ENCODE results near the gene CCDC149.

DNA sequence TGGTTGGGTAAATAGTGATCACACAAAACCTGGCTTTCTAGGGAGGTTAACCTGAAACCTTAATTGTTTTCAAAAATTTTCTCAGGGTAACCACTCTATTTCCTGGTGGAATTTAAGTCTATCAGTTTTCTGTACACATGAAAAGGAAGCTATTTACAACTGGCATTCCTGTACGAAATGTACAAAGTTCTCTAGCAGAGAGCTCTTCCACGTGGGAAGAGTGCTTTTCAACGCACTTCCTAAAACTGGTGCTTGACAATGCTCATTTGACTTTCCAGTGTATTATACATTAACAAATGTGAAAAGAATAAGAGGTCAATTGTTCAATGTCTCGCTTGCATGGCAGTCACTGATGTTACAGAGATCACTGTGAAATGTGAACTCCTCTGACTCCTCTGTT is 120.3 kb downstream of the CCDC149 start:
- TF ChIP-seq, protein P1, sequence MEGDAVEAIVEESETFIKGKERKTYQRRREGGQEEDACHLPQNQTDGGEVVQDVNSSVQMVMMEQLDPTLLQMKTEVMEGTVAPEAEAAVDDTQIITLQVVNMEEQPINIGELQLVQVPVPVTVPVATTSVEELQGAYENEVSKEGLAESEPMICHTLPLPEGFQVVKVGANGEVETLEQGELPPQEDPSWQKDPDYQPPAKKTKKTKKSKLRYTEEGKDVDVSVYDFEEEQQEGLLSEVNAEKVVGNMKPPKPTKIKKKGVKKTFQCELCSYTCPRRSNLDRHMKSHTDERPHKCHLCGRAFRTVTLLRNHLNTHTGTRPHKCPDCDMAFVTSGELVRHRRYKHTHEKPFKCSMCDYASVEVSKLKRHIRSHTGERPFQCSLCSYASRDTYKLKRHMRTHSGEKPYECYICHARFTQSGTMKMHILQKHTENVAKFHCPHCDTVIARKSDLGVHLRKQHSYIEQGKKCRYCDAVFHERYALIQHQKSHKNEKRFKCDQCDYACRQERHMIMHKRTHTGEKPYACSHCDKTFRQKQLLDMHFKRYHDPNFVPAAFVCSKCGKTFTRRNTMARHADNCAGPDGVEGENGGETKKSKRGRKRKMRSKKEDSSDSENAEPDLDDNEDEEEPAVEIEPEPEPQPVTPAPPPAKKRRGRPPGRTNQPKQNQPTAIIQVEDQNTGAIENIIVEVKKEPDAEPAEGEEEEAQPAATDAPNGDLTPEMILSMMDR (IDR thresholded peaks at IDR 0.05; ENCODE audit: insufficient read depth, low read depth, low read length): no peak
- TF ChIP-seq EZH2 (IDR thresholded peaks at IDR 0.05; ENCODE audit: insufficient read depth, low read length): no peak

Data from astrocyte (in vitro differentiated cells and primary cell).